Measurements from ENCODE around the gene IPO13. TPM values are rescaled to one million over a fixed set of nuclear protein-coding genes. Genes with fewer than 3 reads are reported as not detected.

Gene IPO13
- total and polyA plus RNA-seq, 4 donors, result 7.3 to 35.4 (median 17.4) TPM

DNA sequence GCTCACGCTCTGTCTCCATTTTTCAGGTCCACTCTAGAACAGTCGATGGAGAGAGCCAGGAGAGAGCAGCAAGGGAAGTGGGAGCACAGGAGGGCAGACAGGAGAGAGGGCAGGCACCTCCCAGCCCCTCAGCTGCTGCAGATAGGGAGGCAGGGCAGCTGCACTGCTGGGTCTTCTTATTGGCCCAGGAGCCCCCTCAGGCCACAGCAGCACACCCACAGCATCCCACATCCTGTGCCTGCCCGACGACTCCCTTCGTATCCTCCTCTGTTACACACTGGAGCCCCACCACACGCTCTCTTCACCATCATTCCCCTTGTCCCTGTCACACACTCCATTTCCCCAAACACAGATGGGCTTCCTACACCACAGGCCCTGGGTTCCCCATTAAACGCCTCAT, 26.8 kb upstream of the IPO13 start:
- ATAC-seq (ENCODE audit: insufficient read depth, low FRiP score), result no peak
- 85 to 87% methylated on average over 7 of the region's 7 CpGs for WGBS, 2 donors
- H3K4me1 ChIP-seq (ENCODE audit: control insufficient read depth in 5 of 5, insufficient read depth in 5 of 5, low read length in 5 of 5), result no peaks in the 10 kb centered on the region

DNA sequence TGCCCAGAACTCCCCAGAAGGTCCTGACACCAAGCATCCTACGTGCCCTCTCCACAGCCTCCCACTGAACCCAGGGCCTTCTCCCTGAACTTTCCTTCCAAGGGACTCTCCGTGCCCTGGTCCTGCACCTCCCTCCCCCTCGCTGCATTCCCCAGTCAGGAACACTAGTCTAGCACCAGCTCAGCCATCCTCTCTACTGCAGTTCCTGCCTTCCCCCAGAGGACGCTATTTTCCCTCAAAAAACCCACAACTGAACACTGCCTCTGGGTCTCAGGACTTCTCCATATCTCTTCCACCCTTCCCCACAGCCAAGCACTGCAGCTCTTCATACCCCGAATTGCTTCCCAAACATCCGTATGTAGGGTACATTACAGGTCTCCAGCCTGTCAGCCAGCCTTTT, 25.7 kb upstream of the IPO13 start:
- DNase-seq (no peak), ATAC-seq (ENCODE audit: insufficient read depth, low FRiP score) (no peak)
- 97 to 99% methylated on average over 6 of the region's 6 CpGs for WGBS, 2 donors
- Histone ChIP-seq H3K4me1 (ENCODE audit: control insufficient read depth in 5 of 5, insufficient read depth in 5 of 5, low read length in 5 of 5) (no peaks in the 10 kb centered on the region), H3K9me3 (ENCODE audit: control insufficient read depth in 4 of 4, insufficient read depth in 3 of 4, low read length in 3 of 4) (no peaks in the 10 kb centered on the region), H3K9ac (ENCODE audit: insufficient read depth in 1 of 2, low read length in 2 of 2) (no peak overlapping the region), H3K27ac (ENCODE audit: low read depth in 1 of 2, low read length in 1 of 2) (no peak overlapping the region), H3K36me3 (ENCODE audit: control insufficient read depth in 4 of 4, insufficient read depth in 4 of 4, low read length in 4 of 4) (peaks cover 0 to 11% (median 4%) of the 10 kb centered on the region in 4 donors), H3K27me3 (ENCODE audit: control insufficient read depth in 3 of 3, insufficient read depth in 3 of 3, low read length in 2 of 3) (no peaks in the 10 kb centered on the region), H3K4me3 (no peak overlapping the region)
- TF ChIP-seq, protein P1, sequence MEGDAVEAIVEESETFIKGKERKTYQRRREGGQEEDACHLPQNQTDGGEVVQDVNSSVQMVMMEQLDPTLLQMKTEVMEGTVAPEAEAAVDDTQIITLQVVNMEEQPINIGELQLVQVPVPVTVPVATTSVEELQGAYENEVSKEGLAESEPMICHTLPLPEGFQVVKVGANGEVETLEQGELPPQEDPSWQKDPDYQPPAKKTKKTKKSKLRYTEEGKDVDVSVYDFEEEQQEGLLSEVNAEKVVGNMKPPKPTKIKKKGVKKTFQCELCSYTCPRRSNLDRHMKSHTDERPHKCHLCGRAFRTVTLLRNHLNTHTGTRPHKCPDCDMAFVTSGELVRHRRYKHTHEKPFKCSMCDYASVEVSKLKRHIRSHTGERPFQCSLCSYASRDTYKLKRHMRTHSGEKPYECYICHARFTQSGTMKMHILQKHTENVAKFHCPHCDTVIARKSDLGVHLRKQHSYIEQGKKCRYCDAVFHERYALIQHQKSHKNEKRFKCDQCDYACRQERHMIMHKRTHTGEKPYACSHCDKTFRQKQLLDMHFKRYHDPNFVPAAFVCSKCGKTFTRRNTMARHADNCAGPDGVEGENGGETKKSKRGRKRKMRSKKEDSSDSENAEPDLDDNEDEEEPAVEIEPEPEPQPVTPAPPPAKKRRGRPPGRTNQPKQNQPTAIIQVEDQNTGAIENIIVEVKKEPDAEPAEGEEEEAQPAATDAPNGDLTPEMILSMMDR (IDR thresholded peaks at IDR 0.05; ENCODE audit: control extremely low read depth, extremely low read depth), result no peak

More for the DNA sequence above, 26.8 kb upstream of the IPO13 start:
- Histone ChIP-seq H3K36me3 (ENCODE audit: control insufficient read depth in 4 of 4, insufficient read depth in 4 of 4, low read length in 4 of 4) (peaks cover 0 to 5% (median 4%) of the 10 kb centered on the region in 4 donors), H3K4me3 (no peak overlapping the region), H3K27me3 (ENCODE audit: control insufficient read depth in 3 of 3, insufficient read depth in 3 of 3, low read length in 2 of 3) (no peaks in the 10 kb centered on the region), H3K9me3 (ENCODE audit: control insufficient read depth in 4 of 4, insufficient read depth in 3 of 4, low read length in 3 of 4) (no peaks in the 10 kb centered on the region), H3K27ac (ENCODE audit: low read depth in 1 of 2, low read length in 1 of 2) (no peak overlapping the region), H3K9ac (ENCODE audit: insufficient read depth in 1 of 2, low read length in 2 of 2) (no peak overlapping the region)
- DNase-seq, result no peak
- TF ChIP-seq, protein P1 (IDR thresholded peaks at IDR 0.05; ENCODE audit: control extremely low read depth, extremely low read depth), result no peak

DNA sequence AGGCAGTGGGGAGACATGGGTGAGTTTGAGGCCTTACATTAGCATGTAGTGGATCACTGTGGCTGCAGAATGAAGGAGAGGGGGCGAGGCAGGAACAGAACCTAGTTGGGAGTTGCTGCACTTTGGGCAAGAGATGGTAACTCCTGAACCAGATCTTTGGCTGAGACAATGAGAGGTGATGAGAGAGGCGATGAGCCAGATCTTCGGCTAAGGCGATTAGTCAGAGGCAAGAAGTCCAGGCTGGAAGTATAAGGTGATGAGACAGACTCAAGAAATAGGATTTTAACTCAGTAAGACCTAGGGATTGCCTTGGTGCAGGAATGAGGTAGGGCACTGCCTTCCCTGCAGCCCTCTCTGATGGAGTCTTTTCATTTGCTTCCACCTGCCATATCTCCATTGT, 22.2 kb upstream of the IPO13 start:
- WGBS, 2 donors, result 80 to 95% methylated on average over 4 of the region's 4 CpGs
- TF ChIP-seq, protein P1 (IDR thresholded peaks at IDR 0.05; ENCODE audit: control extremely low read depth, extremely low read depth), result no peak
- Histone ChIP-seq H3K4me3 (no peak overlapping the region), H3K36me3 (ENCODE audit: control insufficient read depth in 4 of 4, insufficient read depth in 4 of 4, low read length in 4 of 4) (peaks cover 0 to 13% (median 4%) of the 10 kb centered on the region in 4 donors), H3K9me3 (ENCODE audit: control insufficient read depth in 4 of 4, insufficient read depth in 3 of 4, low read length in 3 of 4) (no peaks in the 10 kb centered on the region), H3K4me1 (ENCODE audit: control insufficient read depth in 5 of 5, insufficient read depth in 5 of 5, low read length in 5 of 5) (no peaks in the 10 kb centered on the region), H3K27me3 (ENCODE audit: control insufficient read depth in 3 of 3, insufficient read depth in 3 of 3, low read length in 2 of 3) (no peaks in the 10 kb centered on the region), H3K9ac (ENCODE audit: insufficient read depth in 1 of 2, low read length in 2 of 2) (no peak overlapping the region), H3K27ac (ENCODE audit: low read depth in 1 of 2, low read length in 1 of 2) (no peak overlapping the region)
- DNase-seq (no peak), ATAC-seq (ENCODE audit: insufficient read depth, low FRiP score) (no peak)

DNA sequence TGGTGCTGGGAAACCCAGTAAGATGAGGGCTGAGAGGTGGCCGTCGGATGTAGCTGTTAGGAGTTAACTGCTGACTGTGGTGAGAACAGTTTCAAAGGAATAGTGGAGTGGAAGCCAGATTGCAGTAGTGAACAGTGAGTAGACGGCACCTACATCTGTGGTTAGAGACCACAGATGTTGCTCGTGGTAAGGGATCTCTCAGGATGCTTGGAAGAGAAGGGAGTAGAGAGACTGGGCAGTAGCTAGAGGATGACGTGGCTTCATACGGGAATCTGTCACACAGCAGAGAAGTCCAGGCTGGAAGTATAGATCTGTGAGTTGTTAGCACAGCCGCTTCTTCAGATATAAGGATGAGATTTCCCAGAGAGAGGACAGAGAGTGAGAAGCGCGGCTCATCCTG, 20.9 kb upstream of the IPO13 start:
- no peak overlapping the region for H3K27ac ChIP-seq (ENCODE audit: low read depth in 1 of 2, low read length in 1 of 2)
- 94 to 96% methylated on average over 9 of the region's 9 CpGs for WGBS, 2 donors
- H3K9me3 ChIP-seq (ENCODE audit: control insufficient read depth in 4 of 4, insufficient read depth in 3 of 4, low read length in 3 of 4), result no peaks in the 10 kb centered on the region
- H3K9ac ChIP-seq (ENCODE audit: insufficient read depth in 1 of 2, low read length in 2 of 2), result no peak overlapping the region
- no peak for ATAC-seq (ENCODE audit: insufficient read depth, low FRiP score)
- H3K36me3 ChIP-seq (ENCODE audit: control insufficient read depth in 4 of 4, insufficient read depth in 4 of 4, low read length in 4 of 4), result peaks cover 0 to 15% (median 4%) of the 10 kb centered on the region in 4 donors
- H3K4me1 ChIP-seq (ENCODE audit: control insufficient read depth in 5 of 5, insufficient read depth in 5 of 5, low read length in 5 of 5), result no peaks in the 10 kb centered on the region
- no peaks in the 10 kb centered on the region for H3K27me3 ChIP-seq (ENCODE audit: control insufficient read depth in 3 of 3, insufficient read depth in 3 of 3, low read length in 2 of 3)
- TF ChIP-seq, protein P1 (IDR thresholded peaks at IDR 0.05; ENCODE audit: control extremely low read depth, extremely low read depth), result no peak
- no peak overlapping the region for H3K4me3 ChIP-seq
- DNase-seq, result no peak

Data from lung (tissue), 12 donors.